Measurements from ENCODE around the gene STRN.
"Not testable (repeated sequence)": the region's sequence is repeated elsewhere in the genome, so short reads cannot be mapped to it uniquely, and the experiment has no call there.

The STRN gene, protein sequence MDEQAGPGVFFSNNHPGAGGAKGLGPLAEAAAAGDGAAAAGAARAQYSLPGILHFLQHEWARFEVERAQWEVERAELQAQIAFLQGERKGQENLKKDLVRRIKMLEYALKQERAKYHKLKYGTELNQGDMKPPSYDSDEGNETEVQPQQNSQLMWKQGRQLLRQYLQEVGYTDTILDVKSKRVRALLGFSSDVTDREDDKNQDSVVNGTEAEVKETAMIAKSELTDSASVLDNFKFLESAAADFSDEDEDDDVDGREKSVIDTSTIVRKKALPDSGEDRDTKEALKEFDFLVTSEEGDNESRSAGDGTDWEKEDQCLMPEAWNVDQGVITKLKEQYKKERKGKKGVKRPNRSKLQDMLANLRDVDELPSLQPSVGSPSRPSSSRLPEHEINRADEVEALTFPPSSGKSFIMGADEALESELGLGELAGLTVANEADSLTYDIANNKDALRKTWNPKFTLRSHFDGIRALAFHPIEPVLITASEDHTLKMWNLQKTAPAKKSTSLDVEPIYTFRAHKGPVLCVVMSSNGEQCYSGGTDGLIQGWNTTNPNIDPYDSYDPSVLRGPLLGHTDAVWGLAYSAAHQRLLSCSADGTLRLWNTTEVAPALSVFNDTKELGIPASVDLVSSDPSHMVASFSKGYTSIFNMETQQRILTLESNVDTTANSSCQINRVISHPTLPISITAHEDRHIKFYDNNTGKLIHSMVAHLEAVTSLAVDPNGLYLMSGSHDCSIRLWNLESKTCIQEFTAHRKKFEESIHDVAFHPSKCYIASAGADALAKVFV
- total RNA-seq: 42.5 to 128 (median 84.8) reads per million in 17 experiments

DNA sequence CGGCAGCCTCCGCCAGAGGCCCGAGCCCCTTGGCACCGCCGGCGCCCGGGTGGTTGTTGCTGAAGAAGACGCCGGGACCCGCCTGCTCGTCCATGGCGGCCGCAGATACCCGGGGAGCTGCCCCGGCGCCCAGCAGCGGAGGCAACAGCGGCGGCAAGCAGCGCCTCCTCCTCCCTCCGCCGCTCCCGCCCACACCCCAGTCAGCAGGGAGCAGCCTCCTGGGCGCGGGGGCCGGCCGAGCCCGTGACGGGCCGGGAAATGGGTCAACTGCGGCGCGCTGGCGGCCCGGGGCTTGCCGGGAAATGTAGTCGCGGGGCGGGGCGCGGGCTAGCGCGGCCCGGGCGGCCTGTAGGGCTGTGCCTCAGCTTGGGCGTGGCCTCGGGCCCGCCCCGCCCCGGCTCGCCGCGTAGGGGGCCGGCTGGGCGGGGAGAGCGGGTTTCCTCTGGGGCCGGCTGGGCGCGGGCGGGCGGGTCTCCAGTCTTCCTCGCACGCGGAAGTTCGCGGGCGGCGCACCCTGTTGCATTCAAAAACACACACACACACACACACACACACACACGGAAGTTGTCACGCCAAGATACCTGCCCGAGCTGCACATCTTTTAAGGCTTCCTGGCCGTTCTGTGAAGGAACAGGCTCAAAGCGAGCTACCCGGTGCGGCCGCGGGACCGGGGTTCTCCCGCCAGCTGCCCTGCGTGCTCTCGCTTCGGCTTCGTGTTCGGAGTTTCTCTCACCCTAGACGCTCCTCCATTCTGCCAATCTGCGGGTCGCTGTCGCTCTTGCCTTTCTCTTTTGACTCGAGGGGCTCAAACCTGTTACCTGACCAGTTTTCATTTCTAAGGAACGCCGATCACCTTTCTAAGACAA is at the start of gene STRN:
TSS of gene STRN (minus strand) at position 167 of the 866 bp plus-strand sequence. CDS start at position 94, 73 bp downstream.
- DNase-seq: peak; percentile 98 to 100 (median 100)

DNA sequence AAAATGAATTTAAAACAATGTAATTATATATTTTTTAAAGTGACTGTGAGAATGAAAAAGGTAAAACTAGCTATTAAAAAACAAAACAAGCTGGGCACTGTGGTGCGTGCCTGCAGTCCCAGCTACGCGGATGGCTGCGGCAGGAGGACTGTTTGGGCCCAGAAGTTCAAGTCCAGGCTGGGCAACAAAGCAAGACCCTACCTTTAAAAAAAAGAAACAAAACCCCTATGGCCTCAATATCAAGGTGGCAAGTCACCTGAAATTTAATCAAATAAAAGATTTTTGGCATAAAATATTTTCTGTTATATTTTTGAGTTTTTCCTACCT is 46.9 kb upstream of the STRN start:
- no peak for DNase-seq

DNA sequence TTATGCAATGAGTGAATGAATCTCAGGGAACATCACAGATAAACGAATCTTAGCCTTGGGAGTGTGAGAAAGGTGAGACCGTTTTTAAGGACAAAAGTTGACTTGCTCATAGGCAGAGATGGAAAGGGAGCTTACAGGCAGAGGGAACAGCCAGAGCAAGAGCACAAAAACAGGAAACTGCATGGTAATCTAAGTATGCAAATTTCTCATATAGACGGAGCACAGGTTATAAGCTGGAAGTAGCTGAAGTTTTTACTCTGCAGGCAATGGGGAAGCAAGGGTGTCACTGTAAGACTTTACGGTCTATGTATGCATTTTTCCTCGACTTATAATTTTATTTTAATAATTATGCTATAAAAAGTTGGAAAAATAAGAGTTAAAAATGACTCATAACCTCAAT is 44.8 kb upstream of the STRN start:
- DNase-seq: peak in 3 of 4 experiments; percentile 3 to 26 (median 11)

DNA sequence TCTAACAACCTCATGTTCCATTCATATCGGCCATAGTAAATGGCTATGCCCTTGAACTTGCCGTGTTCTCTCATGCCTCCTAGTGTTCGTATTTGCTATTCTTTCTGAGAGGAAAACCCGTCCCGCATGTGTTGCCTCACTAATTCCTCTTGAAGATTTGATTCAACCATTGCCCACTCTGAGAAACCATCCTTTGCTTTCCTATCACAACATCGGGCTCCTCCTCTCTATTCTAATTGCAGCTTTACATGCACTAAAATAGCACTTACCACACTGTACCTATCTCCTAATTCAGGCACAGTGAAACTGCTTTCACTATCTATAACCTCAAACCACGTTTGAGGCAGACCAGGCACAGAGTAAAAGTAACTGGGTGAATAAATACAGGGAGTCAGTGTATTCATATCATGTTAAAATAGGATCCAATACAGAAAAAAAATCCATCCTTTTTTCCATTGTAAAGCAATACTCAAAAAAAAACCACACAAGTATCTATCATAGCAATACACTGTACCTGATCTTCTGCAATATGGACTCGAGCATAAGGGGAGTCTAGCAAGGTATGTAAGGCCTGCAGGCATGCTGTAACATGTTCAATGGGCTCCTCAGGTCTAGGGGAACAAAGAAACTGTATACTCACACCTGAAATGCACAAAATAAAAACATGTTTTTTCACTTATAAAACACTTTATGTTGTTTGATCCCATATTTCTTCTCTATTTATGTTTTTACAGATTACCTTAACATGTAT is 39.0 kb upstream of the STRN start:
- peak in 3 of 4 experiments; percentile 3 to 33 (median 12) for DNase-seq

DNA sequence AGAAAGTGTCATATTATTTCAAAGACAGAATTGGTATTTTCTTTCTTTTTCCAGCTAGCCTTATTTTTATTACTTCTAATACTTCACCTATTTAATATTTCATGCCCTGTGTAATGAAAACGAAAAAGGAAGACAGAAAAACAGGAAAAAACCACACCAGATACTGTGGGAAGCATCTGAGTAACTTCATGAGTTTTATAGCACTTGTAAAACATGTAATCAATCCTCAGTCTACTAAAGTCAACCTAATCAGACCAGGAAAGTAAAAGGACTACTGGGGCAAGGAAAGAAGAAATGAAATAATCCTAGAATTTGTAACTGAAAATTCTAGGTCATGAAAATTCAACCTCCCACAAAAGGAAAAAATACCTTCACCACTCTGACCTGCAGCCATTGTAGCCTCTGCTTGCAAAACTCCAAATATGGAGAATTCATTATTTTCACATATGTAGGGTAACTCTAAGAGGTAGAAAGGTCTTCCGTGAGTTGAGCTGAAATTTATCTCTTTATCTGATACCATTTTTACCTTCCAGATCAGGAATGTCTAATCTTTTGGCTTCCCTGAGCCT is 34.7 kb upstream of the STRN start:
- DNase-seq: no peak

DNA sequence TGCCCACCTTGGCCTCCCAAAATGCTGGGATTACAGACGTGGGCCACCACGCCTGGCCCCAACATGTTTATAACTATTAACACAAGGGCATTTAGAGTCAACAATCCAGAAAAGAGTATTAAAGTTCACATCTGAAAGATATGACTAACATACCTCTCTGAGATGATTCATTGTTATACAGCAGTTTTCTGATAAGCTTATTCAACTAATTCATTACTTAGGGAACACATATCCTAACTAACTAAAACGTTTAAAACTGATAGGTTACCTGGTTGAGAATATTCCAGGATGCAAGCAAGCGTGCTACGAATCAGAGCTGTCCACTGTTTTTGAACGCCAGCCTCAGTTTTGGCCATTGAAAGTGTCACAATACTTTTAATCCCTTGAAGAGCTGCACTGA is 34.0 kb upstream of the STRN start:
- DNase-seq: no peak

DNA sequence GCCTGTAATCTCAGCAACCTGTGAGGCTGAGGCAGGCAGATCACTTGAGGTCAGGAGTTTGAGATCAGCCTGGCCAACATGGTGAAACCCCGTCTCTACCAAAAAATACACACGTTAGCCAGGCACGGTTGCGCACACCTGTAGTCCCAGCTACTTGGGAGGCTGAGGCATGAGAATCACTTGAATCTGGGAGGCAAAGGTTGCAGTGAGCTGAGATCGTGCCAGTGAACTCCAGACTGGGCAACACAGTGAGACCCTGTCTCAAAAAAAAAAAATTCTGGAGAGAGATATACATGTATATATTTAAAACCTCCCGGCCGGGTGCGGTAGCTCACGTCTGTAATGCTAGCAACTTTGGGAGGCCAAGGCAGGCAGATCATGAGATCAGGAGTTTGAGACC is 33.1 kb upstream of the STRN start:
- DNase-seq: not testable (repeated sequence)

DNA sequence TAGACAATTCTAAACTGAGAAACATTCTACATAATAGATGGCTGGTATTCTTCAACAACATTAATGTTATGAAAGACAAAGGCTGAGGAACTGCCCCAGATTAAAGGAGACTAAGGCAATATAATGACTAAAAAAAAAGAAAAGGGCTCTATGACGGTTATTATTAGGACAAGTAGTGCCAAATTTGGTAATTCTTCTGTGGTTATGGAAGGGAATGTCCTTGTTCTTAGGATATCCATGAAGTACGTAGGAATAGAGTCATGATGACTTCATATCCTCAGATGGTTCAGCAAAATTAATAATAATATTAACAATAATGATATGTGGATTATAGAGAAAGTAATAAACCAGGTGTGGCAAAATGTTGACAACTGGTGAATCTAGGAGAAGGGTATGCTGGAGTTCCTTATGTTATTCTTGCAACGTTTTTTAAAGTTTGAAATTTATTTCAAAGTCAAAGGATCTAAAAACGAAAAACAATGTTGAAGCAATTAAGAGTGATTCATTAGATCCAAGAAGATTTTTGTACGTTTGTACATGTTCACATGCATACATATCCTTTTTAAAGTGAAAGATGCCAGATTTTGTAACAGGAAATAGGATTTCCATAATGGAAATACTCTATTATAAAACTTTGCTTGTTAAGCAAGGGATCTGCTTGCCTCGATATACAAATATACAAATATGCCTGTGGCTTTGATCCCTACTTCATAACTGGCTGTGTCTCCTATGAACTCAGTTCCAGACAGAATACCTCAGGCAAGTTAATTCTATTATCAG is 27.7 kb upstream of the STRN start:
- DNase-seq: no peak

DNA sequence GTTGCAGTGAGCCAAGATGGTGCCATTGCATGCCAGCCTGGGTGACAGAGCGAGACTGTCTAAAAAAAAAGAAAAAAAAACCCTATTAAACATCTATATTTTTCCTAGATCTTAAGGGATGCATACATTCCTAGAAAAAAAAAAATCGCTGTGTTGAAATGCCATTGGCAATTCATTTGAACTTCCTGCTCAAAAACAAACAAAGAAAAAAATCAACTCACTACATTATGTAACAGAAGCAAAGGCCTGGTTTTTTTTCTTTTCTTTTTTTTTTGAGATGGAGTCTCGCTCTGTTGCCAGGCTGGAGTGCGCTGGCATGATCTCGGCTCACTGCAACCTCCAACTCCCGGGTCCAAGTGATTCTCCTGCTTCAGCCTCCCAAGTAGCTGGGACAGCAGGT is 21.7 kb upstream of the STRN start:
- no peak for DNase-seq

DNA sequence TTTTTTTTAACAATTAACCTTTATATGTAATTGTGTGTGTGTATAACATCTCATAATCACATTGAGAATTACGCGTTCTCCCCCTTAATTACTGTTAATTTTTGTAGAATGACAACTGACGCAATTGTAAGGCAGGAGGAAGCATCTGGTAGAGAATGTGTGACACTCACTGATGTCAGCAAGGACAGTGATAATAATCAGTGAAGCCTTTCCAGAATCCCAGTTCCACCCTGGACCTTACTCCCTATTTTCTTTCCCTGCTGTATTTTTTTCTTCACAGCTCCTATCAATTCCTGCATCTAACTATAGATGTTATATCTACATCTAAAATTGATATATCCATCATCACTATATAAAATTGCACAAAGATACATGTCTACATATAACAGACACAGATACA is 16.1 kb upstream of the STRN start:
- no peak for DNase-seq

DNA sequence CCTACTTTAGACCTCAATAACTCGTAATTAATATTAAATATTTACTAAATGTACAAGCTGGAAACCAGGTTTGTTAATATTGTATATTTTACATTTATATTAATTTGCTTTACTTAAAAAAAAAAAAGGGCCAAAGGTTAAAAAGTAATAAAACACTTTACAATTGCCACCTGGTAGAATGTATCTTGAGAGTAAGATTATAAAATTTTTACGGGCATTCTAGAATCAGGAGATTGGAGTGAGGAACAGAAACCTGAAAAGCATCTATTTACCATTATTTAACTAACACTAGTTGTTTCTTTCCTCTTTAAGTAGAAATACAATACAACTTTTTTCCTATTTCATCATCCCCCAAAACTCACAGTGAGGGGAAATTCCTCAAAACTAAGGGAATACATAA is 15.6 kb upstream of the STRN start:
- DNase-seq: no peak

DNA sequence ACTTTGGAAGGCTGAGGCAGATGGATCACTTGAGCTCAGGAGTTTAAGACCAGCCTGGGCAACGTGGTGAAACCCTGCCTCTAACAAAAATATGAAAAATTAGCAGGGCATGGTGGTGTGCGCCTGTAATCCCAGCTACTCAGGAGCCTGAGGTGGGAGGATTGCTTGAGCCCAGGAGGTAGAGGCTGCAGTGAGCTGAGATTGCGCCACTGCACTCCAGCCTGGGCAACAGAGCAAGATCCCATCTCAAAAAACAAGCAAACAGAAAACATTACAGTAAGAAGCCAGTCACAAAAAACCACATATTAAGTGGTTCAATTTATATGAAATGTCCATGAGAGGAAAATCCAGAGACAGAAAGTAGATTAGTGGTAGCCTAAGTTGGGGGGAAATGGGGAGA is 12.7 kb upstream of the STRN start:
- DNase-seq: not testable (repeated sequence)

DNA sequence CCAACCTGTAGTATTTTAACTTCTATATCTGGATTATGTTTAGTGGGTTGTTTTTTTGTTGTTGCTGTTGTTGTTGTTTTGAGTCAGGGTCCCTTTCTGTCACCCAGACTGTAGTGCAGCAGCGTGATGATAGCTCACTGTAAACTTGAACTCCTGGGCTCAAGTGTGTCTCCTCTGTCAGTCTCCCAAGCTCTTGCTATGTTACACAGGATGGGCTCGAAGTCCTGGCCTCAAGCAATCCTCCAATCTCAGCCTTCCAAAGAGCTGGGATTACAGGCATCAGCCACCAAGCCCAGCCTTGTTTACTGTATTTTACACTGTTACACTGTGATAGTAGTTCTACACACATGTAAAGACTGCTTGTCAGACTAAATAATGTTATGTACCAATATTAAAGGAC is 9.7 kb upstream of the STRN start:
- no peak for DNase-seq

DNA sequence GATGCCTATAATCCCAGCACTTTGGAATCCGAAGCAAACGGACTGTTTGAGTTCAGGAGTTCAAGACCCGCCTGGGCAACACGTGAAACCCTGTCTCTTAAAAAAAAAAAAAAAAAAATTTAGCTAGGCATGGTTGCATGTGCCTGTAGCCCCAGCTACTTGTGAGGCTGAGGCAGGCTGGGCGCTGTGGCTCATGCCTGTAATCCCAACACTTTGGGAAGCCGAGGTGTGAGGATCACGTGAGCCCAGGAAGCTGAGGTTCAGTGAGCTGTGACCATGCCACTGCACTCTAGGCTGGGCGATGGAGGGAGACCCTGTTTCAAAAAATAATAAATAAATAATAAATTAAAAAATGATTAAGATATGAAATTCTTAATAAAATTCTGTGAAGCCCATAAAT is 9.0 kb upstream of the STRN start:
- no peak for DNase-seq

DNA sequence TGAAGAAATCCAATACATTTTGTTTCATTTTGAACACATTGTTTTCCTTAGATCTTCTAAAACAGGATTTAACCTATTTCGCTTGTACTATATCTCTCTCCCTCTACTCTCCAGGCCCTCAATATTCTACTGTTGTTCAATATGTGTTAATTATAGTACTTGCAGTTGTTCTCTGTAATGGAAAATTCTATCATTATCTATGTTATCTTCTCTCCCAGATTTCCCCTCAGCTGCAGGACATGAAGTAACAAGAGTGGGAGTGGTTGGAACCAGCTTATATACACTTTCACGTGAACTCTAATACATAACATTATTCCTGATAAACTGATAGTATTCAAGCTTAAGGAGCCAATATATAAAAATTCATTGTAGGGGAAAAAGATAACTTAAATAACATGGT is 7.0 kb upstream of the STRN start:
- DNase-seq: no peak

DNA sequence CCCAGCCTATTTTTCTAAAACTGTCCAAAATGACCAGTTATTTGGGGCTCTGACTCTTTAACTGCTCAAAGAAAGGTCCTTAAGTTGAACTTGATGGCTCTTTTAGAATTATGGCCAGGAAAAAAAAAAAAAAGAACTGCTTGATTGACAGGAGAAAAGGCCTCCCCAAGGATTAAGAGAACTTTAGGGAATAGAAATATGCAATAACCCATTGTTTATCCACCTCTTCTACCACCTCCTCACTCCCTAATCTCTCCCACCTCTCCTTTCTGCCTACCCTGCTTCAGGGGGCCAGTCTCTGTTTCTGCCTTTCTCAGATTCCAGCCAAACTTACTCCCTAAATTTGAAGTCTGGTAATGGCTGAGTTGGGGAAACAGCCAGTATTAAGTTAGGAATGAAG is 5.7 kb upstream of the STRN start:
- no peak for DNase-seq

DNA sequence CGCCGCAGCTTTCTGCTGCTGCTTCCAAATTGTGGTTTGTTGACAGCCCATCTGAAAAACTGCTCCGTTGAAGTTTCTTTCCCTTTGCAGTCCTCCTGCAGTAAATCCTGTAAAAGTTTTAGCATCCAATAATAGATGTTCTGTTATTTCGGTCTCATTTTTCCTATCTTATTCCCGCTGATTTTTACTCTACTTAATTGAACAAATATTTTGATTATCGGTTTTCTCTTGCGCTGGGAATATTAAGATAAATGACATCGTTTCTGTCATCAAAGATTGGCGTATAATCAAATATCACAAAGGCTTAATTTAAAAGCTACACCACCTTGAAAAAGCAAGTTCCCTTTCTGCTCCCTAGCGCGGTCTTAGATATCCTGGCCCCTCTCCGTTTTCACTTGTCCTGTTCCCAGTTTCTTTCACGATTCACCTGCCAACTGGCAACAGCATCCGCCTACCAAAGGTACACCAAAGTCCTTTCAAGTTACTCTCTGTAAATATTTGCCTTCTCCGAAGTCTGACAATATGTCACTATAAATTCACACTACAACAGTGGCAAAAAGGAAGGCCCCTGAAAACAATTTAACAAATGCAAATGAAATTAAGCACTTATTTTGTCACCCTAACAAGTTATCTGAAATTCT is 1.0 kb upstream of the STRN start:
- peak; percentile 1 to 20 (median 10) for DNase-seq

DNA sequence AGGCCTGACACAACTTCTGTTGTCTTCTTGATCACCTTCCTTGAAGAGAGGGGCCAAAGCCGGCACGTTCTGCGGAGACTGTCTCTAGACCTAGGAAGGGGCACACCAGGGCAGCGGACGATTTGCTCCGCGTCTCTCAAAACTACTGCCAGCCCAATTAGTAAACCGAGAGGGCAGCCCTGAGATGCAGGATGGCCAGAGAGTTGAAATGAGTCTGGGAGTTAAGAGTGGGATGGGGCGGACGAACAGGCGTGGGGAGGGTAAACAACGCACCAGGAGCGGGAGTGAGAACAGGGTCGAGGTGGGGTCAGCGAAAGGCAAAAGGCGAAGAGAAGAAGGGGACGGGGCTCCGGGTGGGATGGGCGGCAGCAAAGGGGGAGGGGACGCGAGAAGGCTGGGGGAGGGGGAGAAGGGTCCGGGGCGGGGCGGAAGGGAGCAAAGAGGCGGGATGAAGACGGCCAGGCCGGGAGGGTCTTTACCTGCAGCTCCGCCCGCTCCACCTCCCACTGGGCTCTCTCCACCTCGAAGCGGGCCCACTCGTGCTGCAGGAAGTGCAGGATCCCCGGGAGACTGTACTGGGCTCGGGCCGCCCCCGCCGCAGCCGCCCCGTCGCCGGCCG is 476 bp downstream of the STRN start:
- DNase-seq: peak in 3 of 4 experiments; percentile 7 to 28 (median 10)

DNA sequence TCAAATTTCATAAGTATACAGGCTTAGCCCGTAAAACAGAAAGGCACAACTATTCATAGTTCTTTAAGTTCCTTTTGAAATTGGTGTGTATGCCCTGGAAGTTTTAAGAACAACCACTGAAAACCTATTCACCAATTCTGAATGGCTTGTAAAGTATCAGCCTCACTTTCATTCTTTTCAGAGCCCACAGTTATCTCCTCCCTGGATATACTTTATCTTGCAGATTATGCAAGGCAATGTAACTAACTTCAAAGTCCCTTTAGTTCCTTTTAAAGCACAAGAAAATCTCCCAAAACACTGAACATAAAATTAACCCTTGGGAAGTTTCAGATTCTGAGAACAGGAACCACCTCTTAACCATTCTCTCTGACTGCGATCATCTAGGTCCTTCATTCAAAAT is 1.1 kb downstream of the STRN start:
- DNase-seq: peak in 2 of 4 experiments; percentile 24 to 28

DNA sequence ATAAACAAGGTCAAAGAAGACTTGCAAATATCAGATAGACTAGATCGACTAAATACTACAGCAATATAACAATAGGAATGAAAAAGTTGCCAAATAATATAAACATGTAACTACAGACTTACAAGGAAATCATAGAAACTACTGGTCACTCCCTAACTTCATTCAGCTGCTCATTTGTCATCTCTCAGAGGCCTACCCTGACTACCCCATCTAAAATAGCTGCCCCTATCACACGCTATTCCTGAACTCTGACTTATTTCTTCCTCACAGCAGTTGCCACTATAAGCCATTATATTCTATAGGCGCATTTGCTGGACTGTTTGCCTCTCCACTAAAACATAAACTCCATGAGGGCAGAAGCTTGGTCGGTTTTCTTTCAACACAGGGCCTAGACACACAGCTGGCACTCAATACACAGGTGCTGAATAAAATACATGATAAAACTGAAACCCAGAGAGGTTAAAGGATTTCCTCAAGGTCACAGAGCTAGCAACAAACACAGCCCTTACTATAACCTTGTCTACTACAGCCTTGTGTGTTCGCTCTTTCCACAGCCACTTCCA is 1.8 kb downstream of the STRN start:
- DNase-seq: peak; percentile 8 to 33 (median 14)

All from suppressor macrophage (primary cell).